CD4-positive, alpha-beta T cell (primary cell): ENCODE measurements around the gene ARID4B. TPM values are rescaled to one million over a fixed set of nuclear protein-coding genes. Genes with fewer than 3 reads are reported as not detected.
A peak's percentile ranks its signal among the peaks of the same experiment; 100 is the strongest.

ENCODE experiments used
- ATAC-seq: fragments of 200-7000 bp; cut with Tn5 transposase; one replicate; pipeline ENCODE4 v1.10.0; 2022; ENCODE audit warnings: mild to moderate bottlenecking; ENCODE audit not compliant: poor library complexity
- CTCF ChIA-PET: fragments of 350-600 bp; sonication (Branson Sonifier 250); formaldehyde crosslinking; loops from one replicate; lab custom pipeline; 2021; ENCODE audit warnings: antibody characterized with exemption, inconsistent platforms; lab: Charles Lee
- POLR2A ChIA-PET: fragments of 350-600 bp; sonication (Branson Sonifier 250); formaldehyde crosslinking; loops from one replicate; lab custom pipeline; 2021; ENCODE audit warnings: antibody characterized with exemption, inconsistent platforms; lab: Charles Lee
- DNase-seq, 14 experiments: peaks; one replicate each; pipeline ENCODE4 v3.0.0-alpha.2; 2013 to 2020; ENCODE audit warnings: mixed read lengths in 2 of 14
- H3K27ac ChIP-seq, 2 donors: one replicate each; pipeline versions ENCODE4 v1.5.1 to v1.7.0; 2013; ENCODE audit warnings: low read length in 2 of 2, low read depth in 1 of 2, mild to moderate bottlenecking in 1 of 2
- H3K27me3 ChIP-seq, 2 experiments: 1 replicate in 1 of 2; 2 replicates in 1 of 2; pipeline versions ENCODE4 v1.6.1 to v1.7.0; 2013; ENCODE audit warnings: low read length in 2 of 2, control low read depth in 1 of 2, mild to moderate bottlenecking in 1 of 2, moderate library complexity in 1 of 2; ENCODE audit not compliant: insufficient read depth in 2 of 2, control insufficient read depth in 1 of 2
- H3K36me3 ChIP-seq: one replicate; pipeline ENCODE4 v1.6.1; 2013; ENCODE audit warnings: low read length, control low read depth; ENCODE audit not compliant: insufficient read depth
- H3K4me1 ChIP-seq: one replicate; pipeline ENCODE4 v1.6.1; 2013; ENCODE audit warnings: low read length, control low read depth; ENCODE audit not compliant: insufficient read depth
- H3K4me3 ChIP-seq: one replicate; pipeline ENCODE4 v1.5.1; 2013; ENCODE audit warnings: mild to moderate bottlenecking, low read length, moderate library complexity
- H3K9me3 ChIP-seq, 2 experiments: 1 replicate in 1 of 2; 2 replicates in 1 of 2; pipeline versions ENCODE4 v1.6.1 to v1.7.0; 2013; ENCODE audit warnings: low read length in 2 of 2, mild to moderate bottlenecking in 2 of 2, control low read depth in 1 of 2, moderate library complexity in 1 of 2; ENCODE audit not compliant: control insufficient read depth in 1 of 2, insufficient read depth in 1 of 2
- H3K27ac Mint-ChIP-seq: one replicate; pipeline ENCODE4 v1.8.0; 2020; ENCODE audit warnings: mixed read lengths
- H3K27me3 Mint-ChIP-seq: one replicate; pipeline ENCODE4 v1.8.0; 2021; ENCODE audit warnings: mixed read lengths
- H3K36me3 Mint-ChIP-seq: one replicate; pipeline ENCODE4 v1.8.0; 2021; ENCODE audit warnings: low read depth, mixed read lengths
- H3K4me1 Mint-ChIP-seq: one replicate; pipeline ENCODE4 v1.8.0; 2021; ENCODE audit warnings: low read depth, mixed read lengths
- H3K4me3 Mint-ChIP-seq: one replicate; pipeline ENCODE4 v1.8.0; 2020; ENCODE audit warnings: mild to moderate bottlenecking, mixed read lengths
- H3K9me3 Mint-ChIP-seq: one replicate; pipeline ENCODE4 v1.8.0; 2020; ENCODE audit warnings: mixed read lengths
- intact Hi-C, 2 experiments: fragments of 100-400 bp; cut with DNase I in 1 of 2; cut with micrococcal nuclease in 1 of 2; formaldehyde crosslinking; loops; one replicate each; pipeline versions ENCODE4 v1.15.1 to v1.9.0; 2023 to 2025; cut with DNase I, micrococcal nuclease
- total RNA-seq, 174 experiments: library from RNA in 2 of 174; stranded (reverse) in 2 of 174; gene quantifications; one replicate each; pipeline ENCODE4 v1.2.3 and lab custom pipeline; 2021 to 2026
- TF ChIP-seq, protein P1 (sequence below): fragments of 200-600 bp; IDR thresholded peaks from one replicate; pipeline ENCODE4 v1.8.0; 2022; ENCODE audit warnings: antibody characterized with exemption, mild to moderate bottlenecking

Gene ARID4B
- total RNA-seq, 2 experiments from 2014 or later = 127 to 130 TPM

DNA sequence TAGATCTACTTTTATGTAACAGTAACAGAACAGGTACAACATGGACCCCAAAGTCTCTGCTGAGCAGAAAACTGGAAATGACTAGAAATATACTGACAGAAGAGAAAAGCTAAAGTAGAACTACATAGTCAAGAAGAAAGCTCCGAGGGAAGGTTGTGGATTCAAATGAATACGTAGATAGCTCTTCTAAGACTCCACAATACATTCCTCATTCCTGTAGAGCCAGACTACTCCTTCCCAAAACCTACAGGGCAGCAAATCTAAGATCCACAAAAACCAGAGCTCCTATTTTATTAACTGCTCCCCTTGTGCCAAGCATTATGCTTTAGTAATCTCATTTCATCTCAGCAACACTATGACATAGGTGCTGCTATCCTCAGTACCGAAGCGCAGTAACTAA, 35.2 kb downstream of the ARID4B start:
- H3K9me3 Mint-ChIP-seq = no peaks in the 10 kb centered on the region
- H3K27me3 Mint-ChIP-seq = no peaks in the 10 kb centered on the region
- TF ChIP-seq, protein P1, sequence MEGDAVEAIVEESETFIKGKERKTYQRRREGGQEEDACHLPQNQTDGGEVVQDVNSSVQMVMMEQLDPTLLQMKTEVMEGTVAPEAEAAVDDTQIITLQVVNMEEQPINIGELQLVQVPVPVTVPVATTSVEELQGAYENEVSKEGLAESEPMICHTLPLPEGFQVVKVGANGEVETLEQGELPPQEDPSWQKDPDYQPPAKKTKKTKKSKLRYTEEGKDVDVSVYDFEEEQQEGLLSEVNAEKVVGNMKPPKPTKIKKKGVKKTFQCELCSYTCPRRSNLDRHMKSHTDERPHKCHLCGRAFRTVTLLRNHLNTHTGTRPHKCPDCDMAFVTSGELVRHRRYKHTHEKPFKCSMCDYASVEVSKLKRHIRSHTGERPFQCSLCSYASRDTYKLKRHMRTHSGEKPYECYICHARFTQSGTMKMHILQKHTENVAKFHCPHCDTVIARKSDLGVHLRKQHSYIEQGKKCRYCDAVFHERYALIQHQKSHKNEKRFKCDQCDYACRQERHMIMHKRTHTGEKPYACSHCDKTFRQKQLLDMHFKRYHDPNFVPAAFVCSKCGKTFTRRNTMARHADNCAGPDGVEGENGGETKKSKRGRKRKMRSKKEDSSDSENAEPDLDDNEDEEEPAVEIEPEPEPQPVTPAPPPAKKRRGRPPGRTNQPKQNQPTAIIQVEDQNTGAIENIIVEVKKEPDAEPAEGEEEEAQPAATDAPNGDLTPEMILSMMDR = no peak
- peaks cover 19% of the 10 kb centered on the region for H3K36me3 Mint-ChIP-seq
- Histone ChIP-seq H3K36me3 (no peaks in the 10 kb centered on the region), H3K4me1 (peaks cover 49% of the 10 kb centered on the region), H3K4me3 (no peak overlapping the region), H3K9me3 (peaks cover 0 to 12% of the 10 kb centered on the region in 2 experiments), H3K27me3 (no peaks in the 10 kb centered on the region), H3K27ac (no peak overlapping the region)
- POLR2A ChIA-PET = interaction anchor here (1.0 kb wide), 2 partner anchors 20 to 32 kb away, joined by 3 read pairs; no protein-coding TSS in a partner anchor
- ATAC-seq = no peak
- peaks cover 69% of the 10 kb centered on the region for H3K4me1 Mint-ChIP-seq
- H3K27ac Mint-ChIP-seq = peak overlapping the region; percentile 50
- H3K4me3 Mint-ChIP-seq = peak overlapping the region; percentile 48
- intact Hi-C loops = loop anchor here in 1 of 2 experiments (5.0 kb wide), 2 partner anchors 35 to 40 kb away; partner anchors contain the start of genes ARID4B and GGPS1
- DNase-seq = no peak
- CTCF ChIA-PET = interaction anchor here (0.9 kb wide), 1 partner anchor 39 kb away, joined by 3 read pairs; no protein-coding TSS in a partner anchor

DNA sequence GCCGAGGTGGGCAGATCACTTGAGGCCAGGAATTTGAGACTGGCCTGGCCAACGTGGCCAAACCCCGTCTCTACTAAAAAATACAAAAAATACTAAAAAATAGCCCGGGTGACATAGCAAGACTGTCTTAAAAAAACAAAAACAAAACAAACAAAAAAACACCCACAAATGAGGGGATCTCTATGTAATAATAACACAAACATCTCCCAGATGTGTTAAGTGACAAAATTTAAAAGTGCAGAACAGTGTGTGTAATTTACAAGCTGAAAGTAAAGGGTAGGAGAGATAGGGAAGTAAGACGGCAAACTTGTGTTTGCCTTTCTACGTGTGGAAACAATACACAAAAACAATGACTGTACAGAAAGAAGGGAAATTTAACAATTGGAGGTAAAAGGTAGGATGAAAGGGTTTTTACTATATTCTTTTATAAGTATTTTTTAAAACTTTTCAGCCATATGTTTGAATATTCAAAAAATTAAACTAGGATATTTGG, 36.3 kb downstream of the ARID4B start:
- ATAC-seq = no peak
- H3K27me3 Mint-ChIP-seq = no peaks in the 10 kb centered on the region
- TF ChIP-seq, protein P1 = no peak
- H3K9me3 Mint-ChIP-seq = no peaks in the 10 kb centered on the region
- CTCF ChIA-PET = no interaction called here
- H3K36me3 Mint-ChIP-seq = peaks cover 13% of the 10 kb centered on the region
- intact Hi-C loops = loop anchor here in 1 of 2 experiments (5.0 kb wide), 2 partner anchors 36 to 39 kb away; partner anchors contain the start of genes ARID4B and GGPS1
- no peak for DNase-seq
- Histone ChIP-seq H3K9me3 (peaks cover 0 to 11% of the 10 kb centered on the region in 2 experiments), H3K27me3 (no peaks in the 10 kb centered on the region), H3K4me1 (peaks cover 49% of the 10 kb centered on the region), H3K27ac (no peak overlapping the region), H3K36me3 (peaks cover 2% of the 10 kb centered on the region), H3K4me3 (no peak overlapping the region)
- POLR2A ChIA-PET = interaction anchor here (1.0 kb wide), 1 partner anchor 34 kb away, joined by 3 read pairs; no protein-coding TSS in a partner anchor
- peaks cover 70% of the 10 kb centered on the region for H3K4me1 Mint-ChIP-seq
- no peak overlapping the region for H3K4me3 Mint-ChIP-seq
- H3K27ac Mint-ChIP-seq = no peak overlapping the region

DNA sequence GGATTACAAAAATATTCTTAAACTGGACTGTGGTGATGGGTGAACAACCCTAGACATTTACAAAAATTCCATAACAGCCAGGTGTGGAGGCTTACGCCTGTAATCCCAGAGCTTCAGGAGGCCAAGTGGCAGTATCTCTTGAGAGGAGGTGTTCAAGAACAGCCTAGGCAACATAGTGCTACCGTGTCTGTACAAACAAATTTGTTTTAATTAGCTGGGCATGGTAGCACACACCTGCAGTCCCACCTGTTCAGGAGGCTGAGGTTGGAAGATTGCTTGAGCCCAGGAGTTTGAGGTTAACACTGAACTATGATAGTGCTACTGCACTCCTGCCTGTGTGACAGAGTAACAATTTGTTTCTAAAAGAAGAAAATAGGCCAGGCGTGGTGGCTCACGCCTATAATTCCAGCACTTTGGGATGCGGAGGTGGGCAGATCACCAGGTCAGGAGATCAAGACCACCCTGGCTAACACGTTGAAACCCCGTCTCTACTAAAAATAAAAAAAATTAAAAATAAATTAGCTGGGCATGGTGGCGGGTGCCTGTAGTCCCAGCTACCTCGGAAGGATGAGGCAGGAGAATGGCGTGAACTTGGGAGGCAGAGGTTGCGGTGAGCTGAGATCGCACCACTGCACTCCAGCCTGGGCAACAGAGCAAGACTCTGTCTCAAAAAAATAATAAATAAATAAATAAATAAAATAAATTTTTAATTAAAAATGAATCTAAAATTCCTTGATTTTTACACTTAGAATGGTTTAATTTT, 37.1 kb downstream of the ARID4B start:
- ATAC-seq (peak; percentile 21), DNase-seq (no peak)
- Mint-ChIP-seq H3K4me3 (no peak overlapping the region), H3K27me3 (no peaks in the 10 kb centered on the region), H3K27ac (peak overlapping the region; percentile 45), H3K36me3 (peaks cover 18% of the 10 kb centered on the region), H3K9me3 (no peaks in the 10 kb centered on the region), H3K4me1 (peaks cover 76% of the 10 kb centered on the region)
- Histone ChIP-seq H3K27me3 (no peaks in the 10 kb centered on the region), H3K9me3 (peaks cover 0 to 7% of the 10 kb centered on the region in 2 experiments), H3K36me3 (peaks cover 2% of the 10 kb centered on the region), H3K4me1 (peaks cover 46% of the 10 kb centered on the region), H3K27ac (no peak overlapping the region), H3K4me3 (no peak overlapping the region)
- POLR2A ChIA-PET = interaction anchor here (0.5 kb wide), 1 partner anchor 22 kb away, joined by 3 read pairs; no protein-coding TSS in a partner anchor
- intact Hi-C loops = loop anchor here in 1 of 2 experiments (5.0 kb wide), 2 partner anchors 36 to 39 kb away; partner anchors contain the start of genes ARID4B and GGPS1
- CTCF ChIA-PET = interaction anchor here (1.1 kb wide), 1 partner anchor 14 kb away, joined by 3 read pairs; no protein-coding TSS in a partner anchor
- TF ChIP-seq, protein P1 = no peak
